ENCODE measurements around the gene ELFN2. TPM values are rescaled to one million over a fixed set of nuclear protein-coding genes. Genes with fewer than 3 reads are reported as not detected.

The ELFN2 gene
- total RNA-seq, 4 donors from 2014 or later, result under 0.01 TPM; not detected in 2

- Histone ChIP-seq H3K9me3 (no peaks in the 10 kb centered on the region), H3K27ac (no peak overlapping the region), H3K4me1 (no peaks in the 10 kb centered on the region), H3K4me3 (no peak overlapping the region), H3K36me3 (no peaks in the 10 kb centered on the region), H3K27me3 (peaks cover 10% of the 10 kb centered on the region)
- TF ChIP-seq CTCF (IDR thresholded peaks at IDR 0.05) (no peak), EP300 (IDR thresholded peaks at IDR 0.05; ENCODE audit: low read depth) (no peak), POLR2AphosphoS5 (IDR thresholded peaks at IDR 0.05) (no peak), POLR2A (IDR thresholded peaks at IDR 0.05) (no peak)
- in situ Hi-C loops (cut with MboI; ENCODE audit: low pct_ligation_motif_present in 1 of 4, low pct_unique_long_range_greater_than_20kb in 1 of 4, low sequenced_read_pairs in 3 of 4), result no loop called here
- no peak for DNase-seq
- intact Hi-C loops (cut with DNase I; ENCODE audit: low total_unique reads), result no loop called here
- WGBS, 2 donors (ENCODE audit: low coverage in 1 of 2), result 80% methylated on average over 14 of the region's 14 CpGs; no CpG with 5 or more reads in 1 of the 2 donors
Measured at GRCh38 chr22:37355174-37355573, 72.1 kb downstream of the ELFN2 start.

- Histone ChIP-seq H3K4me3 (no peak overlapping the region), H3K27ac (no peak overlapping the region), H3K36me3 (no peaks in the 10 kb centered on the region), H3K4me1 (no peaks in the 10 kb centered on the region), H3K27me3 (peaks cover 10% of the 10 kb centered on the region), H3K9me3 (no peaks in the 10 kb centered on the region)
- no peak for DNase-seq
- WGBS, 2 donors (ENCODE audit: low coverage in 1 of 2), result 71 to 77% methylated on average over 1 to 5 of the region's 5 CpGs
- in situ Hi-C loops (cut with MboI; ENCODE audit: low pct_ligation_motif_present in 1 of 4, low pct_unique_long_range_greater_than_20kb in 1 of 4, low sequenced_read_pairs in 3 of 4) (no loop called here), intact Hi-C loops (cut with DNase I; ENCODE audit: low total_unique reads) (no loop called here)
- TF ChIP-seq POLR2A (IDR thresholded peaks at IDR 0.05) (no peak), EP300 (IDR thresholded peaks at IDR 0.05; ENCODE audit: low read depth) (no peak), CTCF (IDR thresholded peaks at IDR 0.05) (no peak), POLR2AphosphoS5 (IDR thresholded peaks at IDR 0.05) (no peak)
Measured at GRCh38 chr22:37354670-37355069, 72.6 kb downstream of the ELFN2 start.

GRCh38 chr22:37354261-37354660 is 73.0 kb downstream of the ELFN2 start:
- WGBS, 2 donors (ENCODE audit: low coverage in 1 of 2), result 47% methylated on average over 3 to 4 of the region's 4 CpGs
- intact Hi-C loops (cut with DNase I; ENCODE audit: low total_unique reads), result no loop called here
- H3K4me3 ChIP-seq, result no peak overlapping the region
- in situ Hi-C loops (cut with MboI; ENCODE audit: low pct_ligation_motif_present in 1 of 4, low pct_unique_long_range_greater_than_20kb in 1 of 4, low sequenced_read_pairs in 3 of 4), result no loop called here
- H3K36me3 ChIP-seq, result no peaks in the 10 kb centered on the region
- H3K4me1 ChIP-seq, result no peaks in the 10 kb centered on the region
- TF ChIP-seq EP300 (IDR thresholded peaks at IDR 0.05; ENCODE audit: low read depth) (no peak), POLR2A (IDR thresholded peaks at IDR 0.05) (no peak), CTCF (IDR thresholded peaks at IDR 0.05) (no peak), POLR2AphosphoS5 (IDR thresholded peaks at IDR 0.05) (no peak)
- H3K27ac ChIP-seq, result no peak overlapping the region
- H3K9me3 ChIP-seq, result no peaks in the 10 kb centered on the region
- no peak for DNase-seq
- H3K27me3 ChIP-seq, result peaks cover 10% of the 10 kb centered on the region

GRCh38 chr22:37353839-37354238 is 73.4 kb downstream of the ELFN2 start:
- no peaks in the 10 kb centered on the region for H3K4me1 ChIP-seq
- H3K9me3 ChIP-seq, result no peaks in the 10 kb centered on the region
- WGBS, 2 donors (ENCODE audit: low coverage in 1 of 2), result 79 to 80% methylated on average over 8 to 16 of the region's 16 CpGs
- H3K4me3 ChIP-seq, result no peak overlapping the region
- TF ChIP-seq POLR2A (IDR thresholded peaks at IDR 0.05), result no peak
- TF ChIP-seq POLR2AphosphoS5 (IDR thresholded peaks at IDR 0.05), result no peak
- no peak for TF ChIP-seq CTCF (IDR thresholded peaks at IDR 0.05)
- no peak for TF ChIP-seq EP300 (IDR thresholded peaks at IDR 0.05; ENCODE audit: low read depth)
- no peak overlapping the region for H3K27ac ChIP-seq
- intact Hi-C loops (cut with DNase I; ENCODE audit: low total_unique reads) (no loop called here), in situ Hi-C loops (cut with MboI; ENCODE audit: low pct_ligation_motif_present in 1 of 4, low pct_unique_long_range_greater_than_20kb in 1 of 4, low sequenced_read_pairs in 3 of 4) (no loop called here)
- no peaks in the 10 kb centered on the region for H3K36me3 ChIP-seq
- no peak for DNase-seq
- peaks cover 10% of the 10 kb centered on the region for H3K27me3 ChIP-seq

All from transverse colon (tissue), 4 donors.